Measurements from ENCODE around the gene AP1G2. TPM values are rescaled to one million over a fixed set of nuclear protein-coding genes. Genes with fewer than 3 reads are reported as not detected.

AP1G2 gene
- total and polyA plus RNA-seq, 4 experiments from 2014 or later, result 65.7 to 498 (median 300) TPM

DNA sequence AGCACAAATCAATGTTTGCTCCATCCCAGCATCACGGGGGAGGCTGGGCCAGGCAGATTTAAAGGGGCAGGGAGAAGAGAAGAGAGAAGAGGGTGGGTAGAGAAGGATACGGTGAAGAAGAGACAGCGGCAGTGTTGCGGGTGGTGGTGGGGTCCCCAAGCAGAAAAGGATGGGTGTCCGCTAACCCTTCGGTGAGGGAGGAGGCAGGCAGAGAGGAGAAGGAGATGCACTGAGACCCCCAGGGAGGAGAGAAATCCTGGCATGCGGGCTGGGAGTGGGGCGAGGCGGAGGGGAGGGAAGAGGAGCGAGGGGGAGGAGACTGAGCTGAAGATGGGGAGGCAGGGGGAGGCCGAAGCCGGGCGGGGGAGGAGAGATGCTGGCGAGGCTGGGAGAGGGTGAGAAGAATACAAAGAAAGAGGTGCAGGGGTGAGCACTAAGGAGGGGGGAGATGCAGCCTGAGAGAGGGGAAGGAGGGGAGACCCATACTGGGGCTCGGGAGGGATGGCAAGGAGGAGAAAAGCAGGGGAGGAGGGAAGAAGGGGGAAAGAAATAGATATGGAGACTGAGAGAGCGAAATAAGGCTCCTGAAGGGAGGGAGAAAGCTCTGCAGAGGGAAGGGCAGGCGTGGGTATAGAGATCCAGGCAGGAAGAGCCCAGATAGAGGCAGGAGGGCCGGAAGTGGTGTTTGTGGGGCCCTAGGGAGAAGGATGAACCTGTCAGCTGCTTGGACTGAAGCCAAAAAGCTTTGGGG is 11.1 kb upstream of the AP1G2 start, which contains the start of gene JPH4:
Gene JPH4 (minus strand): TSS at position 231 of the 751 bp plus-strand sequence. CDS start 1,337 bp downstream, outside the sequence.
- no peak within 1 kb of the TSS for H3K4me3 ChIP-seq (ENCODE audit: low read length in 2 of 2)
- H3K27me3 ChIP-seq (ENCODE audit: insufficient read depth, low read length), result peaks cover 14% of the 10 kb centered on the region
- H3K27ac Mint-ChIP-seq, result peak within 1 kb of the TSS in 1 of 7 donors; percentile 15
- intact Hi-C loops (cut with micrococcal nuclease), result no loop called here
- no peaks in the 10 kb centered on the region for H3K36me3 Mint-ChIP-seq
- no peak for DNase-seq
- peak within 1 kb of the TSS in 6 of 8 donors; percentile 21 to 54 (median 45) for H3K4me3 Mint-ChIP-seq
- peaks cover 12% of the 10 kb centered on the region for H3K4me1 ChIP-seq (ENCODE audit: insufficient read depth, low read length)
- H3K27me3 Mint-ChIP-seq, result peaks cover 29 to 37% of the 10 kb centered on the region in 2 donors
- H3K9me3 ChIP-seq (ENCODE audit: control insufficient read depth in 1 of 2, low read length in 2 of 2), result no peaks in the 10 kb centered on the region
- H3K27ac ChIP-seq (ENCODE audit: low read depth, low read length), result no peak within 1 kb of the TSS
- ChIA-PET POLR2A (ENCODE audit: partially characterized antibody) (interaction anchor here (1.4 kb wide), 1 partner anchor 10 kb away, joined by 3 read pairs; no protein-coding TSS in a partner anchor), CTCF (ENCODE audit: partially characterized antibody) (no interaction called here)
- H3K36me3 ChIP-seq (ENCODE audit: insufficient read depth, low read length), result no peaks in the 10 kb centered on the region
- H3K9me3 Mint-ChIP-seq, result no peaks in the 10 kb centered on the region
- peaks cover 10 to 29% (median 14%) of the 10 kb centered on the region in 4 donors for H3K4me1 Mint-ChIP-seq

DNA sequence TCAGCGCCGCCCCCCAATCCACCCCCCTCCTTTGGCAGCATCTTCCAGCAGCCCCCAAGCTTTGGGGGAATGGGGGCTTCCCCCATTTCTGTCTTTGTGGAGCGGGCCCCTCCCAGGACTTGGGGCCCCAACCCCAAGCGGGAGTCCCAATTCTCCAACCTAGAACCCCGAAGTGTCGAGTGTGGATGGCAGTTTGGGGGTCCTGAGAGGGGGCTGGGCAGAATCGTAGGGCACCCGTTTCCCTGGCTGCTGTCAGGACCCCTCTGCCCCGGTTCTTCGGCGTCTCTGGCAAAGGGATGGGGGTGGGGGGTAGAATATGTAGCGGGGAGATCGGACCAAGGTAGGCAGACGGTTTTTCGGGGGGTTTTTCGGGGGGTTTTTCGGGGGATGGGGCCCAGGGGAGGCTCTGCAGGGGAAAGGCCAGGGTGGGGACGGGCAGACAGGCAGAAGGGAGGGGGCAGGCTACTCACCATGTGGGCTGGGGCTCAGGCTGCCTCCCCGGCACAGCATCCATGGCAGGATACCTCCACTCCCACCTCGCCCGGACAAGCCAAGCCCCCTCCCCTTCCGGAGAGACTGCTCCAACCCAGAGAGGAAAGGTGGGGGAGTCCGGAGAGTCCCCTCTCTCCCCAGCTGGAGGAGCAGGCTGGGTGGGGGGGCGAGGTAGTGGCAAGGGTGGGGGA is 10.3 kb upstream of the AP1G2 start:
- no peak overlapping the region for H3K27ac Mint-ChIP-seq
- H3K4me3 Mint-ChIP-seq, result peak overlapping the region in 2 of 8 donors; percentile 21 to 44
- Histone ChIP-seq H3K27ac (ENCODE audit: low read depth, low read length) (no peak overlapping the region), H3K9me3 (ENCODE audit: control insufficient read depth in 1 of 2, low read length in 2 of 2) (no peaks in the 10 kb centered on the region), H3K27me3 (ENCODE audit: insufficient read depth, low read length) (peaks cover 14% of the 10 kb centered on the region), H3K4me3 (ENCODE audit: low read length in 2 of 2) (no peak overlapping the region), H3K36me3 (ENCODE audit: insufficient read depth, low read length) (no peaks in the 10 kb centered on the region), H3K4me1 (ENCODE audit: insufficient read depth, low read length) (peaks cover 12% of the 10 kb centered on the region)
- DNase-seq, result no peak
- H3K9me3 Mint-ChIP-seq, result no peaks in the 10 kb centered on the region
- H3K36me3 Mint-ChIP-seq, result no peaks in the 10 kb centered on the region
- ChIA-PET POLR2A (ENCODE audit: partially characterized antibody) (interaction anchor here (1.4 kb wide), 1 partner anchor 9 kb away, joined by 3 read pairs; no protein-coding TSS in a partner anchor), CTCF (ENCODE audit: partially characterized antibody) (no interaction called here)
- intact Hi-C loops (cut with micrococcal nuclease), result no loop called here
- H3K27me3 Mint-ChIP-seq, result peaks cover 28 to 40% of the 10 kb centered on the region in 2 donors
- peaks cover 10 to 29% (median 14%) of the 10 kb centered on the region in 4 donors for H3K4me1 Mint-ChIP-seq

GRCh38 chr14:23577004-23577681 is 9.6 kb upstream of the AP1G2 start:
- ChIA-PET CTCF (ENCODE audit: partially characterized antibody) (no interaction called here), POLR2A (ENCODE audit: partially characterized antibody) (no interaction called here)
- Mint-ChIP-seq H3K4me3 (peak overlapping the region; percentile 45 to 82 (median 71)), H3K9me3 (no peaks in the 10 kb centered on the region), H3K27me3 (peaks cover 25 to 45% of the 10 kb centered on the region in 2 donors), H3K4me1 (peaks cover 11 to 29% (median 14%) of the 10 kb centered on the region in 4 donors), H3K27ac (no peak overlapping the region), H3K36me3 (no peaks in the 10 kb centered on the region)
- DNase-seq, result no peak
- Histone ChIP-seq H3K4me3 (ENCODE audit: low read length in 2 of 2) (no peak overlapping the region), H3K27ac (ENCODE audit: low read depth, low read length) (no peak overlapping the region), H3K27me3 (ENCODE audit: insufficient read depth, low read length) (peaks cover 14% of the 10 kb centered on the region), H3K9me3 (ENCODE audit: control insufficient read depth in 1 of 2, low read length in 2 of 2) (no peaks in the 10 kb centered on the region), H3K4me1 (ENCODE audit: insufficient read depth, low read length) (peaks cover 12% of the 10 kb centered on the region), H3K36me3 (ENCODE audit: insufficient read depth, low read length) (no peaks in the 10 kb centered on the region)
- intact Hi-C loops (cut with micrococcal nuclease), result no loop called here

GRCh38 chr14:23573384-23574015 is 5.9 kb upstream of the AP1G2 start:
- Mint-ChIP-seq H3K4me3 (peak overlapping the region in 1 of 8 donors; percentile 6), H3K4me1 (peaks cover 13 to 32% (median 19%) of the 10 kb centered on the region in 4 donors), H3K9me3 (no peaks in the 10 kb centered on the region), H3K27ac (peak overlapping the region in 2 of 7 donors; percentile 41 to 45), H3K36me3 (no peaks in the 10 kb centered on the region), H3K27me3 (peaks cover 17 to 27% of the 10 kb centered on the region in 2 donors)
- no peak overlapping the region for H3K4me3 ChIP-seq (ENCODE audit: low read length in 2 of 2)
- H3K27ac ChIP-seq (ENCODE audit: low read depth, low read length), result no peak overlapping the region
- no peaks in the 10 kb centered on the region for H3K9me3 ChIP-seq (ENCODE audit: control insufficient read depth in 1 of 2, low read length in 2 of 2)
- H3K4me1 ChIP-seq (ENCODE audit: insufficient read depth, low read length), result peaks cover 12% of the 10 kb centered on the region
- peaks cover 8% of the 10 kb centered on the region for H3K27me3 ChIP-seq (ENCODE audit: insufficient read depth, low read length)
- POLR2A ChIA-PET (ENCODE audit: partially characterized antibody), result no interaction called here
- CTCF ChIA-PET (ENCODE audit: partially characterized antibody), result interaction anchor here (1.2 kb wide), 1 partner anchor 15 kb away, joined by 4 read pairs; no protein-coding TSS in a partner anchor
- intact Hi-C loops (cut with micrococcal nuclease), result no loop called here
- H3K36me3 ChIP-seq (ENCODE audit: insufficient read depth, low read length), result no peaks in the 10 kb centered on the region
- DNase-seq, result no peak

DNA sequence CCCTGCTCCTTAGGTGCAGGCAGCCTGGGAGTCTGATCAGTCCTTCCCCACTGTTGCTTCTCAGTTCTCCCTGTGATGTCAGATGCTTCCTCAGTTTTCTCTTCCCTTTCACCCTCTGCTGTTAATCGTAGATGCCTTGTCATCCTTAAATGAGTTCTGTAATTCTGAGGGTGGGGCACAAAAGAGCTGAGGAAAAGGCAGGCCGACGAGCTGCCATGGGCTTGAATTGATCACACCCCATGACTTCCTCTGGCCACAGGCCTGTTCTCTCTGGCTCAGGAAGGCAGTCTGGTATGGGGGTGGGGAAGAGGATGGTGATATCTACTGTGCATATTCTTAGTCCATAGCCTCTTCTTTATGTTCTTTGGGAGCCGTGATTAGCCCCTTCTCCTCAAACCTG is 5.2 kb upstream of the AP1G2 start:
- intact Hi-C loops (cut with micrococcal nuclease), result no loop called here
- ChIA-PET CTCF (ENCODE audit: partially characterized antibody) (interaction anchor here (1.2 to 2.4 kb wide), 2 partner anchors 11 to 16 kb away, joined by 4 to 9 read pairs; no protein-coding TSS in a partner anchor), POLR2A (ENCODE audit: partially characterized antibody) (no interaction called here)
- no peak overlapping the region for H3K4me3 Mint-ChIP-seq
- no peak overlapping the region for H3K27ac Mint-ChIP-seq
- H3K36me3 ChIP-seq (ENCODE audit: insufficient read depth, low read length), result no peaks in the 10 kb centered on the region
- no peak for DNase-seq
- H3K36me3 Mint-ChIP-seq, result no peaks in the 10 kb centered on the region
- no peak overlapping the region for H3K4me3 ChIP-seq (ENCODE audit: low read length in 2 of 2)
- peaks cover 3% of the 10 kb centered on the region for H3K27me3 ChIP-seq (ENCODE audit: insufficient read depth, low read length)
- peaks cover 14% of the 10 kb centered on the region for H3K4me1 ChIP-seq (ENCODE audit: insufficient read depth, low read length)
- no peak overlapping the region for H3K27ac ChIP-seq (ENCODE audit: low read depth, low read length)
- no peaks in the 10 kb centered on the region for H3K9me3 Mint-ChIP-seq
- H3K4me1 Mint-ChIP-seq, result peaks cover 14 to 32% (median 23%) of the 10 kb centered on the region in 4 donors
- no peaks in the 10 kb centered on the region for H3K9me3 ChIP-seq (ENCODE audit: control insufficient read depth in 1 of 2, low read length in 2 of 2)
- peaks cover 14 to 23% of the 10 kb centered on the region in 2 donors for H3K27me3 Mint-ChIP-seq

DNA sequence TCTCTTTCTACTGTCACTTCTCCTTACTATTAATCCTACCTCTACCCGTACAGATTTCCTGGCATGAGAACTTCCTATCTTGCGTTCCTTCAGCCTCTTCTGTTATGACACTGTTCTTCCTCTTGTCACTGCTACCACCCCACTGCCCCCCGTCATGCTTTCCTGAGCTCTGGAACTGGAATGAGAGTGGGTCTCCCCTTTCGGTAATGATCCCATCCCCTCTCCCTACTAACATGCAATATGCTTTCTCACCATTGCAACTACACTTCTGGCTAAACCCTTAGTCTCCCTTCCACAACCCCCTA is 4.9 kb upstream of the AP1G2 start:
- H3K27me3 ChIP-seq (ENCODE audit: insufficient read depth, low read length), result no peaks in the 10 kb centered on the region
- H3K4me1 Mint-ChIP-seq, result peaks cover 17 to 34% (median 26%) of the 10 kb centered on the region in 4 donors
- H3K9me3 ChIP-seq (ENCODE audit: control insufficient read depth in 1 of 2, low read length in 2 of 2), result no peaks in the 10 kb centered on the region
- no peak overlapping the region for H3K27ac ChIP-seq (ENCODE audit: low read depth, low read length)
- peaks cover 14% of the 10 kb centered on the region for H3K4me1 ChIP-seq (ENCODE audit: insufficient read depth, low read length)
- intact Hi-C loops (cut with micrococcal nuclease), result no loop called here
- H3K36me3 ChIP-seq (ENCODE audit: insufficient read depth, low read length), result no peaks in the 10 kb centered on the region
- peaks cover 0 to 3% of the 10 kb centered on the region in 2 donors for H3K36me3 Mint-ChIP-seq
- H3K27ac Mint-ChIP-seq, result no peak overlapping the region
- H3K27me3 Mint-ChIP-seq, result peaks cover 14 to 23% of the 10 kb centered on the region in 2 donors
- ChIA-PET POLR2A (ENCODE audit: partially characterized antibody) (no interaction called here), CTCF (ENCODE audit: partially characterized antibody) (interaction anchor here (1.2 to 2.4 kb wide), 2 partner anchors 10 to 16 kb away, joined by 4 to 9 read pairs; no protein-coding TSS in a partner anchor)
- H3K4me3 ChIP-seq (ENCODE audit: low read length in 2 of 2), result no peak overlapping the region
- no peaks in the 10 kb centered on the region for H3K9me3 Mint-ChIP-seq
- H3K4me3 Mint-ChIP-seq, result no peak overlapping the region
- DNase-seq, result no peak
